Middle frontal gyrus (tissue), 1 donor: ENCODE results near the gene SYCP2.

Experiments
- DNase-seq: peaks from one replicate; pipeline ENCODE4 v3.0.0-alpha.2; 2015; ENCODE audit warnings: low spot score; ENCODE audit errors: extremely low spot score

SYCP2 gene

DNA sequence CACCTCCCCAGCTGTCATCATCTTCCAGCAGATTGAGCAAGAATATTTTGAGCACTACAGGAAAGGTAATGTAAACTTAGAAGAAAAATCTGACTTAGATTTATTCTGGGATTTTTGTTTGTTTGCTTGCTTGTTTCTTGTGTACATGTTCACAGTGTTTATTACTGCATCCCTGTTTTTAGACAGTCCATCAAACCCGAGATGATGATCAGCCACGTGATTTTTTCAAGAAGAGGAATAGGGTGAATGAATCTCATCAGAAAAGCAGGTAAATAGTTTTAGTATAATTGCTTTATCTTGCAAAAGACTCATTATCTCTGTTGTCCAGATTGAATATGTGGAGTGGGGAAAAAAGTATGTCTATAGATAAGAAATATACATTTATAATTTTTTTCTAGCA is 8.8 kb upstream of the SYCP2 start:
- DNase-seq = no peak

DNA sequence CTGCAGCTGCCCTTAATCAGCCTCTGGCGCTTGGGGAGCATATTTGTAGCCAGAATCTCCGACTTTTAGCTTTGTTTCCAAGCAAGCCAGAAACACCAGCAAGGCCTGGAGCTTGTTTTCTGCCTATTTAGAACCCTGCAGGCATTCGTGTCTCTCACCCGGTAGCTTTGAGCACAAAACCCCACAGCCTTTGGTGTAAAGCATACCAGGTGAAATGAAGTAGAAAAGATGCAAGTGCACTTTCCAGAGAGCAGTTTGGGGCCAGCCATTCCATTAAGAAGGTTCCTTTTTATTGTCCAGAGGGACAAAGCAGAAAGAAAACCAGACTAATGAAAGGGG is 7.5 kb upstream of the SYCP2 start:
- DNase-seq = no peak

DNA sequence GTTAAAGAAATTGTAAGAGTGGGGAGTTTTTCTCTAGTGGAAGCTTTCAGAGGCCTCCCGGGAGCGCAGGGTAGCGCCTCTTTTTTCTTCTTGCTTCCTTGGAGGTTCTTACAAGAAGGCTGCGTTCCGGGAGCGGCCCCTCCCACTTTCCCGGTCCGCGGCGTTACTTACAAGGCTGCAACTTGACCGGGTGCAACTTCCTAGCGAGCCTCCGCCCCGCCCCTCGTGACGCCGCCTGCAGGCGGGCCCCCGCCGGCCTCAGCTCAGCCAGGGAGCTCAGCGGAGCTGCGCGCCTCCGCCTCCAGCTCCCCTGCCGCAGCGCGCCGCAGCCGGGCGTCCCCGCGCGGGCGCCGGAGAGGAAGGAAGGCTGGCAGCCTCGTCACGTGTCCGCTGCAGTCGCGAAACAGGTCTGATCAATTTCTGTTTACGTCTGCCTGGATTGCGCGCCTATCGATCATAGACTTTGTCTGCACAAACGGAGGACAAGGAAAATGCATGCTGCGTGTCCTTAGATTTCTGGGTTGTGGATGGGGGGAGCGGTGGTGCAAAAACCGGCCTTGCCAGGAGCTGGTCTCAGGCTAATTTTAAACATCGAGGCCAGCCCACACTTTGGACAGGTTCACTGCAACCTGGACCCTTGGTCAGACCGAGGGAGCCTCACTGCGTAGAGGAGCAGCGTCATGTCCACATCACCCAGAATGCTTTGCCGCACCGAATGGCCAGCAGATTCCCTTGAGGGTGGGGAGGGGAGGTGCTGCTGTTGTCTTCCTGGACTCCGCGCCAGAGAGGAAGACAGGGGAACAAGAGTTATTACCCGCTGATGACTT is 6.9 kb upstream of the SYCP2 start, which contains the start of the genes FAM217B and PPP1R3D:
Gene FAM217B (plus strand): TSS at position 261 of the 827 bp plus-strand sequence. CDS start 3,555 bp downstream, outside the sequence.
Gene PPP1R3D (minus strand): TSS at position 177 of the 827 bp plus-strand sequence. CDS start 374 bp downstream, outside the sequence.
- DNase-seq = peak; percentile 91

DNA sequence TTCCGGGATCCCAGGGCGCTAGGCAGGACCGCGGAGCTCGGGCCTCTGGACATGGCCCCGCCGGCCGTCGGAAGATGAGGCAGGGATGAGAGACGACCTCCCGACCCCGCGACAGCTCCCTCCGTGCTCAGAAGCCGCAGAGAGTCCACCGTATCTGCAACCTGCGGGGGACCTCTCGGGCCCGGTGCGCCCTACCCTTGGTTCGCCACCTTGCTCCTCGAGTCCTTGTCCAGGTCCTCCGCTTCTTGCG is 6.4 kb upstream of the SYCP2 start:
- no peak for DNase-seq

DNA sequence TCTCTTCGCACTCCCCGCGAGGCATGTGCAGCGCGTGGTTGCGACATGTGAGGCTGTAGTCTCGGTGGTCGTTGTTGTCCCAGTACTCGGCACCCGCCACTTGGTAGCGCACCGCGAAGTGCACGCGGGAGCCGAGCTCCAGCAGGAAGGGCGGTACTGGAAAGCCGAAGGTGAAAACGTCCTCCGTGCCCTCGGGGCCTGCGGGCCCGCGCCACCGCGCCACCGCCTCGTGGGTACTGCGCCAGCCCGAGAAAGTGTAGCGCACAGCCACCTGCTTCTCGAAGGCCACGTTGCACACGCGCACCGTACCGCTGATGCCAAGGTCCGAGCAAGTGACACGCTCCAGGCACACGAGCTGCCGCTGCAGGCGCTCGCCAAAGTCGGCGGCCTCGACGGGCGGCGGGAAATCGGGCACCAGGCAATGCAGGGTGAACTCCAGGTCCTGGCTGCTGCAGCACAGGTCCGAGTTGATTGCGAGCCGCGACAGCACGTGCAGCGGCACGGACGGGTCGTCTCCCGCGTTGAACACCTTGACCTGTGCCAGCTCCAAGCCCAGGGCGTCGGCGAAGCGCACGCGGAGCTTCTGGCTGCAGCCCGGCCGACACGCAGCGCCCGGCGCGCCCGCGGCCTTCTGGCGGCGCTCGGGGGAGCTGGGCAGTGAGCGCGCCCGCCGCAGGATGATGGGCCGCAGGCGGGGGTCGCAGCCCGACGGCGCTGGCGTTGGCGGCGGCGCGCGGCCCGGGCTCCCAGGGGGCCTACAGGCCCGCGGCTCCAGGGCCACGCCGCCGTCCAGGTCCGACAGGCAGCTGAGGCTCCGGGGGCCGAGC is 5.8 kb upstream of the SYCP2 start:
- no peak for DNase-seq

DNA sequence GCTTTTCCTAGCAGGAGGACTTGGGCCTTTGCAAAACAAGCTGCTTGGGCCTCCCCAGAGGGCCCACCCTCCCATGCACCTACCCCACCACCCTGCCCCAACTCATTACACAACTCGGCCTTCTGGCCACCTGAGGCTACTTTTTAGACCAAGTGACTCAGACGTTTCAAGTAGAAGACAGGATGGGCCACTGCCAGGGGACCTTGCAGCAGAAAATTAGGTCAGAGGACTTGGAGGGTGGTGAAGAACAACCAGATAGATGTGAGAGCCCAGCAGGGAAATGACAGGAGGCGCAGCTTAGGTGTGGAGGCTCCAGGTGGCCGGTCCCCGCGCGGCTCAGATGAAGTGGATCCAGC is 5.2 kb upstream of the SYCP2 start:
- no peak for DNase-seq

DNA sequence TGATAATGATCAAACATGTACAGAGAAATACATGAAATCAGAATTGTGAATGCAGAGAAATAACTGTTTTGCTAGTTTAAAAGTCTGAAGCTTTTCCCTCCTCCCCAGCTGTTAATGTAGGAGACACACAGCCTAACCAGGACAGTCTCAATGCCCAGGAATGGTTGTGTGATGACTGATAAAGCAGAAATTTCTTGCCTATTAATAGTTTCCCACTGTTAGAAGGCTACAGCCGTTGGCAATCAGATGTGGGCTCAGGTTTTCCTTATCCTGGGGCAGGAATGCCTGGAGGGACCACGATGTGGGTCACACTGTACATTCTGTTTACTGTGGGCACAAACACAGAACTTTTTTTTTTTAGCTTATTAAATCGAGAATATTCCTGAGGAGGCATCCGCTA is 4.8 kb upstream of the SYCP2 start:
- no peak for DNase-seq

DNA sequence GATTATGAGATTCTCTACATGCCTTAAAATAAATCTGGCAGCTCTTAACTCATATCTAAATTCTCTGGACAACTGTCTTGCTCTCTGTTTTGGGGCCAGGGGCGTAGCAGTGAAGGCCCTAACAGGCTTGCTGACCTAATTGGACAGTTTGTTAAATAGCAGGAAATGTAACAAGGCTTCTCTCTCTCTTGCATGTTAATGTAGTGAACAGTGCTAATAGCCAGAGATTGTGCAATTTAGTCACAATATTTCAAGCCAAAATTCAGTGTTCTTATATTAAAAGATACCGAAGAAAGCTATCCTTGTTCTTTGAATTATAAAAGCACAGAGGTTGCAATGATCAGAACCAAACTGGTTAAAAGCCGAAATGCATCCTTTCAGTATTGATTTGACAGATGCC is 3.7 kb upstream of the SYCP2 start:
- DNase-seq = no peak

DNA sequence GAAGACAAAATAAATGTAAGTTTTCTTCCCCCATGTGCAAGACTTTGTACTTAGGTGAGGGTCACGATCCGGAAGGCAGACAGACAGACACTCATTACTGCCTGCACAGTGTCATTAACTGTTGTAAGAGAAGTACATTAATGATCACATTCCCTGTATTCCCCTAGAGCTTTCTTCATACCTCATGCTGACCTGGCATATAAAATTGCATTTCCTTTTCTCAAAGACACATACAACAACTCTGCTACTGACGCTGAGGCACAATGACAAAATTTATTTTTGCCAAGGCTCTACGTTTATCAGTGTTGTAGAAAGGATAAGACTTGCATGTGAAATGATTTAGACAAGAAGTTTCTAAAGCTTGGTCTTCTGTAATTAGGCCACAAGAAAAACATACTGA is 3.0 kb upstream of the SYCP2 start:
- no peak for DNase-seq

DNA sequence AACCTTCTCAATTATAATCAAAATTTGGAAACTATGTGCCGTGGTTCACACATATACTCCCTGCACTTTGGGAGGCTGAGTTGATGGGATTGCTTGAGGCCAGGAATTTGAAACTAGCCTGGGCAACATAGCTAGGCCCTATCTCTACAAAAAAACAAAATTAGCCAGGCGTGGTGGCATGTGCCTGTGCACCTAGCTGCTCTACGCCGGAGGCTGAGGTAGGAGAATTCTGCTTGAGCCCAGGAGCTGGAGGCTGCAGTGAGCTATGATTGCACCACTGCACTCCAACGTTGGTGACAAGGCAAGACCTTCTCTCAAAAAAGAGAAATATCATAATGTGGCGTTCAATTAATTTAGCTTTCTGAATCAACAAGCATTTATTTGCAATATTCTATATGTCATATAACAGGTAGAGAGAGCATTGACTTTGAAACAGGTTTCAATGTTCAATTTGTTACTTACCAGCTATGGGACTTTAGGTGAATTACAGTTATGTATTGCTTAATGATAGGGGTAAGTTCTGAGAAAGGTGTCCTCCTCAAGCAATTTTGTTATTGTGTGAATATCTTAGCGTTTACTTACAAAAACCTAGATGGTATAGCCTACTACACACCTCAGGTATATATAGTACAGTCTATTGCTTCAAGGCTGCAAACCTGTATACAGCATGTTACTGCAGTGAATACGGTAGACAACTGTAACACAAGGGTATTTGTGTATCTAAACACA is 2.2 kb upstream of the SYCP2 start:
- DNase-seq = no peak

DNA sequence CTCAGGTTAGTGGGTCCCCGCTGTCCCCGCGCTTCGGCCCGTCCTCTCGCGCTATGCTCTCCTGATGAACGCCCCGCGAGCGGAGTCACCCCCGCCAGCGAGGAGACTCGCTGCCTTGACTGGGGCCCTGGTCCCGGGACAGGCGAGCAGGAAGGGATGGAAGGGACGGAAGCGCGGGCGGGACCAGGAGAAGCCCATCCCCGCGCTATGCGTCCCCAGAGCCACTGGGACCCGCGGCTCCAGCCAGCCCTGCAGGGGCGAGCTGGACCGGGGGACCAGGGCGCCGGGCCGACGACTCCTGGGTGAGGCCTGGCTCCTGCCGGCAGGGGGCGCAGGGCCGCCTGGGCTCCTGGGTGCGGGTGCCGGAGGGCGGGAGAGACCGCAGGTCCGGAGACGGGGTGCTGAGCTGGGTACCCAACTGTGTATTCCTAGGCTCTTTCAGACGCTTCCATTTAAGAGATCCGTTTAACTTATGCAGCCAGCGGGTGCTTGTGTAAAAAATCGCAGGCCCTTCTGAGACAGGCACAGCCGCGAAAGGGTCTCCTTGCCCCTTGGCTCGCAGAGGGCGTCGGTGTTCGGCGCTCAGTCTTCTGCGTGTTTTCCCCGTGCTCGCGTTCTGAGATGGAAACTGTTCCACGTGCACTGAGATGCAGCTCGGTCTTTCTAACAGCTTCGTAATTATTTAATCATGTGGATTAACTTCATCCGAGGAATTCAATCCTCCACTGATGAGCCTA is 580 bp upstream of the SYCP2 start:
- DNase-seq = peak; percentile 55

DNA sequence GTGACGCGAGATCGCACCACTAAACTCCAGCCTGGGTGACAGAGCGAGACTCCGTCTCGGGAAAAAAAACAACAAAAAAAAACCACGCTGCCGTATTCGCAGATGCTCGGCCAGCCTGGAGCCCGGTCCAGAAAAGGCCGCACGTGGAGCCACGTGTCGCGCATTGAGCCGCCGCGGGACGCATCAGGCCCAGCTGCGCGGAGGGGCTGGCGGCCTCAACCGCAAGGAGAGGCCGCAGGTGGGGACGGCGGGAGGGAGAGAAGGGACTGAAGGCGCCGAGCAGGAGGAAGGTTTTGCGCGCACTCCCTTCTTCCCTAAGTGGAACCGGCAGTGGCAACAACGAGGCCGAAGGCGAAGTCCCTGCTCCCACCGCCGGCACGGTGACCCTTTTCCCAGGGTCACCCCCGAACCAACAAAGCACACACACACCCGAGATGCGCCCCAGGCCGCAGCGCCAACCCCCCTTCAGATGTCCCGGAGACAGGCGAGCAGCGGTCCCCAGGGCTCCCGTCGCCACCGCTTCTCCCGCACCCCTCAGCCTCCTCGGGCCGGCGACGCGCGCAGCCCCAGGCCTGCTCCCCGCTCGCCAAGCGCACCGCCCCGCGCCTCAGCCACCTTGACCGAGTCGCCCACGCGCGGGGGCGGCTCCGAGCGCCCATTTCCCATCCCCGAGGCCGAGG is 681 bp downstream of the SYCP2 start:
- DNase-seq = no peak

DNA sequence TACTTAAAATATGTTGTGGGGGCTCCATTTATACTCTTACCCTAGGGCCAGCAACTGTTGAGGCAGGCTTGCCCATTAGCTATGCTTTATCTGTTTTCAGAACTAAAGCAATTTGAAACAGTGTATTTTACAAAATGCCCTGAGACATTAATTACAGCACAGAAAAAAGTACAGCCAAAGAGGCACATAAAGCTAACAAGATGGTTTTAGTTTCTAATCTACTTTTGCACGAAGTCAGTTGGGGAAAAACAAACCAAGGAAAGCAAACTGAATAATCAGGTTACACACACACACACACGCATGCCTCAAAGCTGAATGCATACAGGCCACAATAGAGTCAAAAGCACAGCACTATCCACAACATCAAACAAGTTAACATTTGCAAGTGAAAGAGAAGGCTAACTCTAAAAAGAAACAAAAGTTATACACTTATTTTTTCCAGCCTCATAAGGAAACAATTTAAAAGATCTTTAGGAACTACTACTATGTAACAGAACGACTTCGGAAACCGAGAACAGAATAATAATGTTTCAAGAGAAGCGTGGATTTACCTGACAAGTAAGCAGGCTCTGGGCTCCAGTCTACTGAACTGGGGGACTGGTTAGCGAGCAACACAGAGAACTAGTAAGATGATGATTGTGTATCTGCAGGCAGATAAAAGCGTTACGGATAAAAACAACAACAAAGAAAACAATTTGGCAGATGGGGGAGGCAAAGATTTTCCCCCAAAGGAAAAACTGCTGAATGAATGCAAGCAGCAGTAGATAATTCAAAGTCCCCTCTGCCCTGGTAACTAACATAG is 1.7 kb downstream of the SYCP2 start:
- no peak for DNase-seq

DNA sequence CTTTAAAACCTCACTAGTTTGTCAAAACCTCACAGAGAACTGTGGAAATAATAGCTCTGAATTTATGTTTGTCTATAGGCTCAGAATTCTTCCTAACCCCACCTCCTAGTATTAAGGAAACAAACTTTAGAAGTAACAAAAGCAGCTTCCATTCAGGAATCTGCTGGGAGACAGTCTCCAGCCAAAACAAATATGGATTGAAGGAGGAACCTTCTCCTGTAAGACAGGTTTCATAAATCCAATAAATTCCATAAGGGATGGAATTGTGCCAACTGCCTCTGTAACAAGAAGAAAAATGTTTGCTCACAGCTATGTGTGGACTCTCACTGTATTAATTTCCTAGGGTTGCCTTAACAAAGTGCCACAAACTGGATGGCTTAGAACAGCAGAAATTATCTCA is 7.5 kb downstream of the SYCP2 start:
- DNase-seq = no peak

DNA sequence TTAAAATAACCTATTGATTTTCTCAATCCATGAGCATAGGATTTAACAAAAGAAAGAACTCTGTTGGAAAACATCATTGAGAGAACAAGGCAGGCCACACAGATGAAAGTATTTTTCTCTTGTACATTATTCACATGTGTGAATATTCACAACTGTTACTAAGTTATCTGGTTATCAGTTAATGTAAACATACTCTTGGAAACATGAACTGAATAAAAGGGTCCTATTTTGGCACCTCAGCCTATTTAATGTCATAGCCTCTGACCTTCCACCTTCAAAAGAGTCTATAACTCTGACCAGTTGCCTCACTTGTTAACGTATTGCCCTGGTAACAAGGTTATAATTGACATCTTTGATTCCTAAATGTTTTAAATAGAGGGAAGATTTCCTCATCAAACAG is 8.1 kb downstream of the SYCP2 start:
- no peak for DNase-seq

DNA sequence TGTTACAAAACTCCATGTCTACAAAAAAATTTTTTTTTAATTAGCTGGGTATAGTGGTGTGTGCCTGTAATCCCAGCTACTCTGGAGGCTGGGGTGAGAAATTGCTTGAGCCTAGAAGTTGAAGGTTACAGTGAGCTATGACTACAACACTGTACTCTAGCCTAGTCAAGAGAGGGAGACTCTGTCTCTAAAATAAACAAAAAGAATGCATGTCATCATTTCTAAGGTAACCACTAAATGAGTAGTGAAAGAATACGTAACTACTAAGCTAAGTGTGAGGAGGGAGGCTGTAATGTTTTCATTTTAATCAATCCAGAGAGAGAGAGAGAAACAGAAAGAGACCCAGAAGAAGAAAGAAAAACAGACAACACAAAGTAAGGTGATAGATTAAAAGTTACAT is 9.9 kb downstream of the SYCP2 start:
- no peak for DNase-seq

DNA sequence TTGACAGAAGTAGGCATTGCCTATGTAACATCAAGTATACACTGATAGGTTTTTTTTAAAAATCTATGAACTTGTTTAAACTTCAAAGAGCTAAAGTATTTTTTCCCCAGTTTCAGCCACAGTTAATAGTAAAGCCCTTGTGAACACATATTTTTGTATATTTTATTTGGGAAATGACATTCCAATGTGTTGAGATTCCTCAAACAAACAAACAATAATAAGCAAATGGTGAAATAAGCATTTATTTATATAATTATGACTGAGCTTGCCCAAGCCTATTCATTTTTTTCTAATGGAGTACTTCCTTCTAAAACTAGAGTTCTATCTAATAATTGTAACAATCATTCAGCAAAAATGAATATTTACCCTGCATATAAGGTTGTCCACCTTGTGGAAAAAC is 12.5 kb downstream of the SYCP2 start:
- no peak for DNase-seq

DNA sequence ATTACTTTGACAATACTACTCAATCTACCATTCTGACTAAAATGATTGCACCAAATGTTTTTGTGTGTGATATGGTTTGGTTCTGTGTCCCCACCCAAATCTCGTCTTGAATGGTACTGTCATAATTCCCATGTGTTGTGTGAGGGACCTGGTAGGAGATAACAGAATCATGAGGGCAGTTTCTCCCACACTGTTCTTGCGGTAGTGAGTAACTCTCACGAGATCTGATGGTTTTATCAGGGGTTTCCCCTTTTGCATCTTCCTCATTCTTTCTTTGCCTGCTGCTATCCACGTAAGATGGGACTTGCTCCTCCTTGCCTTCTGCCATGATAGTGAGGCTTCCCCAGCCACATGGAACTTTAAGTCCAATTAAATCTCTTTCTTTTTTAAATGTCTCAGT is 20.8 kb downstream of the SYCP2 start:
- no peak for DNase-seq

DNA sequence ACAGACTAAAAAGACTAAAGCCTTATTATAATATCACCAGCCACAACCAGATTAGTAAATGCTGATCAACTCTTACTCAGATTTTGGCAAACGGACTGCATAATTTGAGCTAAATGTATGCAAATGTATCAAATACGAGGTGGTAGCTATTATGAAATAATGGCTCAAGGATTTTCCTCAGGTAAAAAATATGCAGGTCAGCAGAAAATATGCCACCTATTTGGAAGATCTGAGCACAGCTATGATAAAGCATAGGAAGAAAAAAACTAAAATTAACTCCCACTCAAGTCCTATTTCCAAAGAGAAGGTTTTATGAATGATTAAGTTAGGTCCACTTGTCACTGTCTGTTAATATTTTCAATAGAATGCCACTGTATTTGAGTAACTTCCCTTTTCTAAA is 22.4 kb downstream of the SYCP2 start:
- no peak for DNase-seq

DNA sequence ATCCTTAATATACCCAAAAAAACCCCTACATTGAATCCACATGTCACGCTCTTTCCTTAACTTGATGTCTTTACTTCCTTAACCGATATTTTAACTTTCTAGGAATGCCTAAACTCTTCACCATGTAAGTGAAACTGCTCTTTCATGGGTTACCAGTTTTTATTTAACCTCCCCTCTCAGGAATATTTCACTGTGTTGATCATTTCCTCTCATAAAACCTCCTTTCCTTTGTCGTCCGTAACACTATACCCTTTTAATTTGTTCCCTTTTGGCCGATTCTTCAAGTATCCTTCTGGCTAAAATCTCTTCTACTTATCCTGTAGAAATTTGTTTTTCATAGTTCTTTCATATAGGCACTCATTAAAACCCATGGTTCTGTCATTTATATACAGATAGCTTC is 24.6 kb downstream of the SYCP2 start:
- no peak for DNase-seq
